NCI-H2227 (cell line): ENCODE measurements around the gene PALB2.
"Not testable (repeated sequence)": the region's sequence is repeated elsewhere in the genome, so short reads cannot be mapped to it uniquely, and the experiment has no call there.

Source experiments
- DNase-seq: peaks from one replicate; lab custom pipeline; 2025; ENCODE audit not compliant: unreplicated experiment; lab: John Stamatoyannopoulos, UW

PALB2 gene

GRCh38 chr16:23584186-23585076 is 56.7 kb downstream of the PALB2 start:
- DNase-seq = no peak

GRCh38 chr16:23583271-23583670 is 57.8 kb downstream of the PALB2 start:
- DNase-seq = not testable (repeated sequence)

- DNase-seq = no peak
Measured at GRCh38 chr16:23581764-23582163, 59.3 kb downstream of the PALB2 start.

- DNase-seq = no peak
Measured at GRCh38 chr16:23580391-23580790, 60.7 kb downstream of the PALB2 start.

- DNase-seq = no peak
Measured at GRCh38 chr16:23579371-23579770, 61.7 kb downstream of the PALB2 start.

- DNase-seq = no peak
Measured at GRCh38 chr16:23578101-23578830, 62.8 kb downstream of the PALB2 start.

GRCh38 chr16:23577493-23577892 is 63.6 kb downstream of the PALB2 start:
- no peak for DNase-seq

GRCh38 chr16:23575834-23576233 is 65.3 kb downstream of the PALB2 start:
- DNase-seq = no peak

GRCh38 chr16:23573817-23574216 is 67.3 kb downstream of the PALB2 start:
- no peak for DNase-seq

GRCh38 chr16:23572394-23572793 is 68.7 kb downstream of the PALB2 start:
- DNase-seq = no peak

- no peak for DNase-seq
Measured at GRCh38 chr16:23571895-23572294, 69.2 kb downstream of the PALB2 start.

- DNase-seq = no peak
Measured at GRCh38 chr16:23570992-23571632, 70.0 kb downstream of the PALB2 start.

GRCh38 chr16:23567602-23568001 is 73.5 kb downstream of the PALB2 start:
- no peak for DNase-seq

GRCh38 chr16:23566724-23567123 is 74.4 kb downstream of the PALB2 start:
- no peak for DNase-seq

GRCh38 chr16:23564575-23565363 is 76.3 kb downstream of the PALB2 start:
- DNase-seq = no peak

- DNase-seq = no peak
Measured at GRCh38 chr16:23563186-23563585, 77.9 kb downstream of the PALB2 start.

GRCh38 chr16:23562505-23562904 is 78.6 kb downstream of the PALB2 start:
- DNase-seq = no peak

- DNase-seq = no peak
Measured at GRCh38 chr16:23561586-23561985, 79.5 kb downstream of the PALB2 start.

GRCh38 chr16:23557779-23558702 is 83.1 kb downstream of the PALB2 start:
- DNase-seq = no peak
